ENCODE data around the gene GAREM2. TPM values are rescaled to one million over a fixed set of nuclear protein-coding genes. Genes with fewer than 3 reads are reported as not detected.

GAREM2 gene
- total RNA-seq, 4 donors from 2014 or later, result 0.25 to 1.8 (median 0.74) TPM

GRCh38 chr2:26190369-26190768, 17.5 kb downstream of the GAREM2 start:
- intact Hi-C loops (cut with DNase I; ENCODE audit: low total_unique reads) (loop anchor here (5.0 kb wide), 1 partner anchor 107 kb away; no protein-coding TSS in a partner anchor), in situ Hi-C loops (cut with MboI; ENCODE audit: low sequenced_read_pairs in 4 of 4) (no loop called here)
- Histone ChIP-seq H3K9me3 (no peaks in the 10 kb centered on the region), H3K27me3 (no peaks in the 10 kb centered on the region), H3K27ac (peak overlapping the region in 1 of 4 donors; percentile 18), H3K4me3 (no peak overlapping the region), H3K36me3 (peaks cover 0 to 52% of the 10 kb centered on the region in 2 donors), H3K4me1 (no peaks in the 10 kb centered on the region)
- DNase-seq (no peak), ATAC-seq (no peak)
- TF ChIP-seq POLR2A (IDR thresholded peaks at IDR 0.05) (no peak), CTCF (IDR thresholded peaks at IDR 0.05 in 4 of 5, conservative IDR thresholded peaks at IDR 0.05 in 1 of 5) (no peak)

GRCh38 chr2:26191316-26192159, 18.6 kb downstream of the GAREM2 start:
- DNase-seq (no peak), ATAC-seq (no peak)
- no peak overlapping the region for H3K4me3 ChIP-seq
- peaks cover 4 to 6% of the 10 kb centered on the region in 2 donors for H3K4me1 ChIP-seq
- no peaks in the 10 kb centered on the region for H3K9me3 ChIP-seq
- intact Hi-C loops (cut with DNase I; ENCODE audit: low total_unique reads) (loop anchor here (5.0 kb wide), 1 partner anchor 106 kb away; no protein-coding TSS in a partner anchor), in situ Hi-C loops (cut with MboI; ENCODE audit: low sequenced_read_pairs in 4 of 4) (no loop called here)
- H3K36me3 ChIP-seq, result peaks cover 0 to 64% of the 10 kb centered on the region in 2 donors
- H3K27ac ChIP-seq, result peak overlapping the region in 1 of 4 donors; percentile 13
- TF ChIP-seq POLR2A (IDR thresholded peaks at IDR 0.05), result no peak
- no peak for TF ChIP-seq CTCF (IDR thresholded peaks at IDR 0.05 in 4 of 5, conservative IDR thresholded peaks at IDR 0.05 in 1 of 5)
- H3K27me3 ChIP-seq, result no peaks in the 10 kb centered on the region

GRCh38 chr2:26193578-26194231, 20.8 kb downstream of the GAREM2 start:
- no peaks in the 10 kb centered on the region for H3K9me3 ChIP-seq
- intact Hi-C loops (cut with DNase I; ENCODE audit: low total_unique reads), result loop anchor here (5.0 kb wide), 1 partner anchor 104 kb away; no protein-coding TSS in a partner anchor
- peaks cover 4 to 13% of the 10 kb centered on the region in 2 donors for H3K4me1 ChIP-seq
- H3K27ac ChIP-seq, result no peak overlapping the region
- H3K36me3 ChIP-seq, result peaks cover 0 to 86% of the 10 kb centered on the region in 2 donors
- H3K27me3 ChIP-seq, result no peaks in the 10 kb centered on the region
- ATAC-seq (no peak), DNase-seq (no peak)
- H3K4me3 ChIP-seq, result no peak overlapping the region
- in situ Hi-C loops (cut with MboI; ENCODE audit: low sequenced_read_pairs in 4 of 4), result no loop called here
- TF ChIP-seq CTCF (IDR thresholded peaks at IDR 0.05 in 4 of 5, conservative IDR thresholded peaks at IDR 0.05 in 1 of 5) (no peak), POLR2A (IDR thresholded peaks at IDR 0.05) (no peak)

DNA sequence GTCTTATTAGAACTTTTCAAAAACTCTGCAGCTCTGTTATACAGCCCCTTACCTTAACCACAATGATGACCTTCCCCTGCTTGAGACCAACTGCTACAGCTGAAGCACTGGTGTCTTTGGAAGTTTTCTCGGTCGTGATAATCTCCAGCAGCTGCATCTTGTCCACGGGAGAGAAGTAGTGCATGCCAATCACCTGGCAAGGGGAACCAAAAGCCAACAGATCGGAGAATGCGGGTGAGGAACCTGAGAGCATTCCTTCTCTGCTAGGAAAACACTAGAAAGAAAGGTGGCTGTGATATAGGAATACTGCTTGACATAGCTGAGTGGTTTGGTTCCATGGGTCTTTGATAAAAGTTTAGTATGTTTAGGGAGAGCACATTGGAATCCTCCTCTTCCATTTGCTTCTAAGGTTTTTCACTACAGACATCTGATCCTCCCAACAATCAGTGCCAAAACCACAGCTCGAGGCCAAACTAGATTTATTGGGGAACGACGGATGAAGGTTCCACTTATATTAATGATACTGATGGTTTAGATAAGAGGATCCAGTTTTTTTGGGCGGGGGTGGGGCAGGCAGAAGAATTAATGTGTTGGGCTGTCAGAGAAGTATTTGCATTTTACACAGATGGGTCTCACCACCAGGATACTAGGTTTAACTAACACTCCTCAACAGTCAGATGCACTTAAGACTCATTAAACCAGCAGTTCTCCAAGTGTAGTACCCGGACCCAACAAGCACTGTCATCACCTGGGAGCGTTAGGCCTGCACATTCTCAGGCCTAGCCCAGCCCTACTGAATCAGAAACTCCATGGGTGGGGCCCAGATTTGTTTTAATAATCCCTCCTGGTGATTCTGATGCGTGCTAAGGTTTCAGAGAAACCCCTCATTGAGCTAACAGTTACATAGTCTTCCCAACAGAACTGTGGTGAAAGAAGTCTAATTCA, 22.4 kb downstream of the GAREM2 start:
- no peak overlapping the region for H3K4me3 ChIP-seq
- peaks cover 3 to 100% of the 10 kb centered on the region in 2 donors for H3K36me3 ChIP-seq
- no peak overlapping the region for H3K27ac ChIP-seq
- no peaks in the 10 kb centered on the region for H3K9me3 ChIP-seq
- no peak for ATAC-seq
- TF ChIP-seq POLR2A (IDR thresholded peaks at IDR 0.05), result no peak
- no peak for TF ChIP-seq CTCF (IDR thresholded peaks at IDR 0.05 in 4 of 5, conservative IDR thresholded peaks at IDR 0.05 in 1 of 5)
- no peaks in the 10 kb centered on the region for H3K27me3 ChIP-seq
- H3K4me1 ChIP-seq, result peaks cover 4 to 13% of the 10 kb centered on the region in 2 donors
- no peak for DNase-seq
- in situ Hi-C loops (cut with MboI; ENCODE audit: low sequenced_read_pairs in 4 of 4) (no loop called here), intact Hi-C loops (cut with DNase I; ENCODE audit: low total_unique reads) (no loop called here)

All from gastrocnemius medialis (tissue), 4 donors.